HAP-1 (cell line): ENCODE measurements around the gene TMEM62.
"Not testable (repeated sequence)": the region's sequence is repeated elsewhere in the genome, so short reads cannot be mapped to it uniquely, and the experiment has no call there.

Experiments used
- DNase-seq, 2 experiments: peaks; one replicate each; pipeline ENCODE4 v3.0.0-alpha.2; 2016 to 2020; ENCODE audit warnings: low spot score in 2 of 2
- H3K27me3 ChIP-seq: fragments of 250-450 bp; sonication (Bioruptor Pico); 2 replicates; pipeline ENCODE4 v1.5.1; 2020; ENCODE audit warnings: low read depth, mild to moderate bottlenecking, moderate library complexity
- H3K36me3 ChIP-seq: fragments of 250-450 bp; sonication (Bioruptor Pico); replicated peaks from 2 replicates; pipeline ENCODE4 v1.5.1; 2020; ENCODE audit warnings: mild to moderate bottlenecking
- H3K4me1 ChIP-seq: fragments of 250-450 bp; sonication (Bioruptor Pico); 2 replicates; pipeline ENCODE4 v1.5.1; 2020; ENCODE audit warnings: mild to moderate bottlenecking
- H3K4me3 ChIP-seq: fragments of 250-450 bp; sonication (Bioruptor Pico); 2 replicates; pipeline ENCODE4 v1.5.1; 2020; ENCODE audit warnings: mild to moderate bottlenecking, moderate library complexity
- H3K9me3 ChIP-seq: fragments of 250-450 bp; sonication (Bioruptor Pico); 2 replicates; pipeline ENCODE4 v1.5.1; 2020; ENCODE audit warnings: mild to moderate bottlenecking, moderate library complexity
- in situ Hi-C: fragments of 300-500 bp; cut with MboI; formaldehyde crosslinking; loops from 3 replicates; pipeline ENCODE4 v1.14.3; 2020; ENCODE audit warnings: low sequenced_read_pairs, inconsistent platforms, mixed read lengths

Gene TMEM62

GRCh38 chr15:43197773-43198172, 64.4 kb downstream of the TMEM62 start:
- peaks cover 20% of the 10 kb centered on the region for H3K36me3 ChIP-seq

DNA sequence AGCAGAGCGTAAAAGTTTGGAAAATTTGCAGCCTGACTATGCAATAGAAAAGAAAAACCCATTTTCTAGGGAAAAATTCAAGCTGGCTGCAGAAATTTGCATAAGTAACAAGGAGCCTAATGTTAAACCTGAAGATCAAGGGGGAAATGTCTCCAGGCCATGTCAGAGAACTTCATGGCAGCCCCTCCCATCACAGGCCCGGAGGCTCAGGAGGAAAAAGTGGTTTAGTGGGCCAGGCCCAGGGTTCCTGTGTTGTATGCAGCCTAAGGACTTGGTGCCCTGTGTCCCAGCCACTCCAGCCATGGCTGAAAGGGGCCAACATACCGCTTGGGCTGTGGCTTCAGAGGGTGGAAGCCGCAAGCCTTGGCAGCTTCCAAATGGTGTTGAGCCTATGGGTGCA, 65.2 kb downstream of the TMEM62 start:
- H3K4me3 ChIP-seq, H3K4me1 ChIP-seq, H3K27me3 ChIP-seq, in situ Hi-C loops, DNase-seq, H3K9me3 ChIP-seq: not testable (repeated sequence)
- peaks cover 15% of the 10 kb centered on the region for H3K36me3 ChIP-seq

More at GRCh38 chr15:43197773-43198172, 64.4 kb downstream of the TMEM62 start:
- H3K4me3 ChIP-seq, H3K27me3 ChIP-seq, DNase-seq, H3K4me1 ChIP-seq, H3K9me3 ChIP-seq, in situ Hi-C loops: not testable (repeated sequence)

DNA sequence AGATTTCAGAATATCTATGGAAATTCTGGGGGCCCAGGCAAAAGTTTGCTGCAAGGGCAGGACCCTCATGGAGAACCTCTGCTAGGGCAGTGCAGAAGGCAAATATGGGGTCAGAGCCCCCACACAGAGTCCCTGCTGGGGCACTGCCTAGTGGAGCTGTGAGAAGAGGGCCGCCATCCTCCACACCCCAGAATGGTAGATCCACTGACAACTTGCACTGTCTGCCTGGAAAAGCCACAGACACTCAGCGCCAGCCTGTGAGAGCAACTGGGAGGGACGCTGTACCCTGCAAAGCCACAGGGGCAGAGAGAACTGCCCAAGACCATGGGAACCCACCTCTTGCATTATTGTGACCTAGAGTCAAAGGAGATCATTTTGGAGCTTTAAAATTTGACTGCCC, 65.6 kb downstream of the TMEM62 start:
- no peak for DNase-seq
- no peak overlapping the region for H3K4me3 ChIP-seq
- H3K4me1 ChIP-seq = no peaks in the 10 kb centered on the region
- in situ Hi-C loops = no loop called here
- peaks cover 13% of the 10 kb centered on the region for H3K36me3 ChIP-seq
- no peaks in the 10 kb centered on the region for H3K9me3 ChIP-seq
- no peaks in the 10 kb centered on the region; the same call in 1 of the 2 replicates for H3K27me3 ChIP-seq

DNA sequence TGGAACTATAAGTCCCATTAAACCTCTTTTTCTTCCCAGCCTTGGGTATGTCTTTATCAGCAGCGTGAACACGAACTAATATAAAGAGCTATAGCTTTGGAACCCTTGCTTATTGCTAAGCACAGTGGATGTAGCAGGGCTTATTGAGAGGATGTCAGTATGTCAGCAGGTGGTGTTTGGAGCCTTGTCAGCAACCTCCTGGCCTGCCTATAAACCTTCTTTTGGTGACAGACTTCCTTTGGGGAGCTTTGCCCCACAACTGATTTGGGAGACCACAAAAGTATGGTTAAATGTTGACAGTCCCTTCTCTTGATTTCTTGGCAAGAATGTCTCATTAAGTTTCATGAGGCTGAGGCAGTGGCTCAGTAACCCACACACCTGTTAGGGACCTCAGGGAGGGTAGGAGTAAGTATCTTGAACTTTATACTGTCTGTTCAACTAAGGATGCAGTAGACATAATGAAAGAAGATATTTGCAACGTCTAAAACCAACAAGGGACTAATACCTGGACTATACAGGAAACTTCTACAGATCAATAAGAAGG, 66.6 kb downstream of the TMEM62 start:
- Histone ChIP-seq H3K27me3 (no peaks in the 10 kb centered on the region; the same call in 1 of the 2 replicates), H3K9me3 (no peaks in the 10 kb centered on the region), H3K36me3 (peaks cover 8% of the 10 kb centered on the region), H3K4me1 (no peaks in the 10 kb centered on the region), H3K4me3 (no peak overlapping the region)
- DNase-seq = no peak
- in situ Hi-C loops = no loop called here

- no peaks in the 10 kb centered on the region; the same call in 1 of the 2 replicates for H3K27me3 ChIP-seq
- no peaks in the 10 kb centered on the region for H3K9me3 ChIP-seq
- H3K4me3 ChIP-seq = no peak overlapping the region
- no peaks in the 10 kb centered on the region for H3K4me1 ChIP-seq
- H3K36me3 ChIP-seq = no peaks in the 10 kb centered on the region
- in situ Hi-C loops = no loop called here
- DNase-seq = peak; percentile 41 to 66
Observed at GRCh38 chr15:43204016-43204901, 70.9 kb downstream of the TMEM62 start.

DNA sequence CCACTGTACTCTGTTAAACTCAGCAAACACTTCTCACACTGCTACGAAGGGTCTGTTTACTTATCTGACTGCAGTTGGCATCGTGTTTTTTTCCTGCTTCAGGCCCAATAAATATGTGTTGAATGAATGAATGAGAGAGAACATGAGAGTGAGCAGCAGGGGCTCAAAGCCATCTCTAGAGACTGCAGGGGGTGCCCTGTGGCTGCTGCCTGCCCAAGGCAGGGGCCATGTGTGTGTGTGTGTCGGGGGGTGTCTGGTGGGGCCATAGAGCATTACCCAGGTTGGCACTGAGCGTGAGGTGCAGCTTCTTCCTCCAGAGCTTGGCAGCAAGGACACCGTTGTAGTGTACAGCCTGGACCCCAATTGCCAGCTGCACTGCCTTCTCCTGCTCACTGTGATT, 72.7 kb downstream of the TMEM62 start:
- H3K4me3 ChIP-seq = no peak overlapping the region
- in situ Hi-C loops = no loop called here
- no peaks in the 10 kb centered on the region for H3K9me3 ChIP-seq
- no peaks in the 10 kb centered on the region for H3K36me3 ChIP-seq
- H3K27me3 ChIP-seq = no peaks in the 10 kb centered on the region; the same call in 1 of the 2 replicates
- no peaks in the 10 kb centered on the region for H3K4me1 ChIP-seq
- no peak for DNase-seq

DNA sequence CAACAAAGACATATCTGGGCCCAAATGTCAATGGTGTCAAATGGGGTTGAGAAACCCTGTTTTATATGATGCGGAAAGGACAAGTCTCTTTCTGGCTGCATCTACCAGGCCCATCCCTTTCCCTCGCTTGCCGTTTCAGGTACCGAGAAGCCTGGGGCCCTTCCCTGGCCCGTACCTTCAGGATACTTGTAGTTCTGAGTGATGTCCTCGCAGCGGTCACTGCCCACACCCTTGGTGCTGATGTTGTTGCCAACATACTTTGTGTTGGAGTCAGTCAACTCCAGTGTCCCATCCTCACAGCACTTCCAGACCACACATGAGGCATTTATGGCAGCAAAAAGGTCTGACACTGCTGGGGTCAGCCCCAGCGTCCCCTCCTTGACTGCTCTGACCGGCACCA, 73.6 kb downstream of the TMEM62 start:
- Histone ChIP-seq H3K9me3 (no peaks in the 10 kb centered on the region), H3K4me3 (no peak overlapping the region), H3K4me1 (no peaks in the 10 kb centered on the region), H3K27me3 (no peaks in the 10 kb centered on the region; the same call in 1 of the 2 replicates), H3K36me3 (no peaks in the 10 kb centered on the region)
- in situ Hi-C loops = no loop called here
- DNase-seq = no peak

DNA sequence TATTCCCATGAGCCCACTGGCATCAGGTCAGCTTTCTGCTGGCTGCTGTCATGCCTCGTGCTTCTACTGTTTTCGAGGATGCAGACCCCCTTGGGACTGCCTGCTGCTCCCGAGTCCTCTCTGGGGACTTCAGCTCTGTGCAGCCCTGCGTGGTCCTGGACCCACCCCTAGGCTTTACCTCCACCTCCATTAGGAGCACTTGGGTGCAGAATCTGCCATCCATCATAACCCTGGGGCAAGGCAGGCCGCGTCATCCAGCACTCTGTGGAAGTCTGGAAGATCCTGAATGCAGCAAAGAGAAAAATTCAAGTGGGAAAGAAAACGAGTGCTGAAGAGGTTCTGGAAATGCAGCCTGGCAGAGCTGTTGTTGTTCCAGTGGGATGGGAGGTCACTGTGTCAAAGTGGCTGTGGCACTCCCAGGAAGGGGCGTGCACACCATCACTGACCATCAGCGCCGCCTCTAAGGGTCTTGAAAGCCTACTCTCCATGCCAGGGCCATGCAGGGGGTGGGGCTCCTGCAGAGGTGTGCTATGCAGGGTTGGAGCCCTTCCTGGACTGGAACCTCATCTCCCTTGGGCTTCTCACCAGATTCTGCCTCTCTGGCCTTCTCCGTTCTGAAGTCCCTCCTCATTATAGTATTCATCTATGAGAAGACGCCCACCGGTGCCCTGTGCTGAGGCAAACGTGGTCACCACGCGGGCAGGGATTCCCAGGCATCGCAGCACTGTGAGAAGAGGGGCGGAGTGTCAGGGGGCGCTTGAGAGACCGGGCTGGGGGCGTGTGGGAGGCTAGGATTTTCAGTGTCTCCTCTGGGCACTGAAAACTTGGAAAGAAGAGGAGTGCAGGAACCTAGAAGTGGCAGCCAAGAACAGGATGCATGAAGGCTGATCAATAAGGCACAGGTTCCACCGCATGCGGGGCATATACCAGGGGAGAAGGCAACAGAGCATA, 74.9 kb downstream of the TMEM62 start:
- Histone ChIP-seq H3K27me3 (no peaks in the 10 kb centered on the region), H3K4me3 (no peak overlapping the region), H3K4me1 (no peaks in the 10 kb centered on the region), H3K9me3 (no peaks in the 10 kb centered on the region), H3K36me3 (no peaks in the 10 kb centered on the region)
- in situ Hi-C loops = no loop called here
- no peak for DNase-seq

DNA sequence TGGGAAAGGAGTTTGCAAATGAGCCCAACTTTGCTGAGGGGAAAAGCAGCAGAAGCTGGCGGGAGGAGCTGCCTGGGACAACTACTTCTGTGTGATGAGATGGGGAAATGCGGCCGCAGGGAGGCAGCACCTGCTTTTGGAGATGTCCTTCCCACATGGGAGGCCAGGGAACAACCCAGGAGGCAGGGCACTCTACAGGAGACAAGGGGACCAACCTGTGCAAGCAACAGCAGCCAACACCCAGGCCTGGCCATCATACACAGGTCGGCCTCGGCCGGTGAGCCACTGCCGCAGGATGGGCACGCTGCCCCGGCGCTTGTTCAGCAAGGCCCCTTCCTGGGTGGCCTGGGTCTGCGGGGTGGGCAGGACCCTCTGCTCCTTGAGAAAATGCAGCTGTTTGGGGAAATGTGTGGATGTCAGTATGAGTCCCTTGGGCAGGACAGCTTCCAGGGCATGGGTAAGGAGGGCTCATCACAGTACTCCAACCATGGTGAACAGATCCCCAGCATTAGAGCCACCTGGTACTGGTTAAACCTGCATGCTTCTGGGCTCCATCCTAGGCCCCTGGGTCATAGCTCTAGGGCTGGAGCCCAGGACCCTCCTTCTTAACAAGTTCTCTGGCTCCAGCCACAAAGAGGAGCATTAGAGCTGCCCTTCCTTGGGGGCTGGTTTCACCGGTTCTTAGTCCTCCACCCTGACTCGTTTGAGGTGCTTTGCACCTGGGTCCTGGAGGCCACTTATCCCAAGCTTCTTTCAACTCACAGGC, 75.9 kb downstream of the TMEM62 start:
- H3K27me3 ChIP-seq = no peaks in the 10 kb centered on the region
- DNase-seq = no peak
- in situ Hi-C loops = no loop called here
- no peaks in the 10 kb centered on the region for H3K4me1 ChIP-seq
- H3K36me3 ChIP-seq = no peaks in the 10 kb centered on the region
- H3K4me3 ChIP-seq = no peak overlapping the region
- no peaks in the 10 kb centered on the region for H3K9me3 ChIP-seq

- Histone ChIP-seq H3K4me3 (no peak overlapping the region), H3K4me1 (no peaks in the 10 kb centered on the region), H3K27me3 (no peaks in the 10 kb centered on the region), H3K9me3 (no peaks in the 10 kb centered on the region), H3K36me3 (no peaks in the 10 kb centered on the region)
- in situ Hi-C loops = no loop called here
- no peak for DNase-seq
Observed at GRCh38 chr15:43210172-43210745, 76.9 kb downstream of the TMEM62 start.

DNA sequence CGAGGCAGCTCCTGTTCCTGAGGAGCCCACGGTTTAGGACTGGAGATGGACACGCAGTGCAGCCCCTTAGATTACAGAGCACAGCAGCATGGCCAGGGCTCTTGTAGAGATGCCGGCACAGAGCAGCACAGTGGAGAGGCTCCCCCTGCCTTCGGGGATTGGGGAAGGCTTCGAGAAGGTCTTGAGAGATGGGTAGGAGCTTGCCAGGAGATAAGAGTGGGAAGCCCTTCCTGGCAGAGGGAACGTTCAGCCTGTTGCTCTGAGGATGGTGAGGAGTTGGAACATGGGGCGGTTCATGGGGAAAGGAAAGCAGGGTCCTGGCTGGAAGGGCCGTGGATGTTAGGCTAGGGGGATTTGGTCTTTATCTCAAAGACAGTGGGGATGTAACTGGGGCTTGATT, 77.4 kb downstream of the TMEM62 start:
- Histone ChIP-seq H3K9me3 (no peaks in the 10 kb centered on the region), H3K36me3 (no peaks in the 10 kb centered on the region), H3K4me1 (no peaks in the 10 kb centered on the region), H3K4me3 (no peak overlapping the region), H3K27me3 (no peaks in the 10 kb centered on the region)
- DNase-seq = no peak
- in situ Hi-C loops = no loop called here

- no peak for DNase-seq
- Histone ChIP-seq H3K9me3 (no peaks in the 10 kb centered on the region), H3K4me3 (no peak overlapping the region), H3K36me3 (no peaks in the 10 kb centered on the region), H3K4me1 (no peaks in the 10 kb centered on the region), H3K27me3 (no peaks in the 10 kb centered on the region)
- in situ Hi-C loops = no loop called here
Observed at GRCh38 chr15:43211224-43211735, 77.9 kb downstream of the TMEM62 start.

DNA sequence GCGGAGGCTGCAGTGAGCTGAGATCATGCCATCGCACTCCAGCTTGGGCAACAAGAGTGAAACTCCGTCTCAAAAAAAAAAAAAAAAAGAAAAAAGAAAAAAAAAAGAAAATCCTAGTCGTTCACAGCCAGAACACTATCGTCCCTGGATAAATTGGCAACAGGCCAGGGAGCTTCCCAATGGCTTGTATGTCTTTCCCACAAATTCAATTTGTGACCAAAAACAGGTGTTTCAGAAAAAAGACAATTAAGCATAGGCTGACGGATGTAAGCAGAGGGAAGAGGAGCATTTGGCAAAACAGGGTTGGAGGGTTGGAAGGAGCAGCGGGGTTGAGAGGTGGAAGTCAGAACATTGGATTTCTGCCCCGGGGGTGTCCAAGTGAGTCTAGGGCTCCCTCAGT, 78.9 kb downstream of the TMEM62 start:
- in situ Hi-C loops = no loop called here
- DNase-seq = no peak
- Histone ChIP-seq H3K27me3 (no peaks in the 10 kb centered on the region), H3K4me3 (no peak overlapping the region), H3K4me1 (no peaks in the 10 kb centered on the region), H3K9me3 (no peaks in the 10 kb centered on the region), H3K36me3 (no peaks in the 10 kb centered on the region)
